NB4 (cell line): ENCODE data around the gene SLAIN2.

ENCODE experiments used
- CTCF ChIP-seq: IDR thresholded peaks from one replicate; pipeline ENCODE4 v1.5.1; 2012; ENCODE audit warnings: low read depth, low read length
- POLR2A ChIP-seq: IDR thresholded peaks from 2 replicates; pipeline ENCODE4 v1.6.1; 2011; ENCODE audit warnings: mild to moderate bottlenecking; ENCODE audit not compliant: insufficient read length; ENCODE audit errors: extremely low read depth

- TF ChIP-seq CTCF (no peak), POLR2A (no peak)
Observed at GRCh38 chr4:48295116-48295515, 46.2 kb upstream of the SLAIN2 start.
